ENCODE data around the gene BROX.
A peak's percentile ranks its signal among the peaks of the same experiment; 100 is the strongest.

BROX gene

GRCh38 chr1:222777977-222778376 is 65.6 kb downstream of the BROX start:
- DNase-seq (ENCODE audit: low read depth) = peak; percentile 53

GRCh38 chr1:222781251-222781650 is 68.9 kb downstream of the BROX start:
- no peak for DNase-seq (ENCODE audit: low read depth)

- DNase-seq (ENCODE audit: low read depth) = no peak
Observed at GRCh38 chr1:222783051-222783450, 70.7 kb downstream of the BROX start.

- no peak for DNase-seq (ENCODE audit: low read depth)
Observed at GRCh38 chr1:222784371-222784770, 72.0 kb downstream of the BROX start.
